Measurements from ENCODE around the gene SOX15.
"Not testable (repeated sequence)": the region's sequence is repeated elsewhere in the genome, so short reads cannot be mapped to it uniquely, and the experiment has no call there.

SOX15 gene

GRCh38 chr17:7589891-7590691 is at the start of gene SOX15:
TSS of gene SOX15 (minus strand) at chr17:7590094. CDS start at chr17:7589676, 418 bp downstream.
- no peak for DNase-seq

DNA sequence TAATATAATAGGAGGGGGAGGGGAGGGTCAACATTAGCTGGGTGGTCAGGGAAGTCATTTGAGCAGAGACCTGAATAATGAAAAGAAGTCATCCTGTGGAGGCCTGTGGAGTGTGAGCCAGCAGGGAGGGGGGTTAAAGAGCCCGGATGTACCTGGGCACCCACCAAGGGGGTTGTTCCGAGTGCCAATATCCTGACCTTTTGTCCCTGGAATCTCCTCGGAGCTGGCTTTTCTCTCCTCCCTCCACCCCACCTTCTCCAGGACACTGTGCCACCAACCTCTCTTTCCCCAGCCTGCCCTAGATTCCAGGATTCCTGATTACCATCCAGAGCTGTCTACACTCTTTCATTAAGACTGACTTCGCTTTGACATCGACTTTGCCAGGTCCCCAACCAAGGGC is 46.3 kb upstream of the SOX15 start:
- no peak for DNase-seq

DNA sequence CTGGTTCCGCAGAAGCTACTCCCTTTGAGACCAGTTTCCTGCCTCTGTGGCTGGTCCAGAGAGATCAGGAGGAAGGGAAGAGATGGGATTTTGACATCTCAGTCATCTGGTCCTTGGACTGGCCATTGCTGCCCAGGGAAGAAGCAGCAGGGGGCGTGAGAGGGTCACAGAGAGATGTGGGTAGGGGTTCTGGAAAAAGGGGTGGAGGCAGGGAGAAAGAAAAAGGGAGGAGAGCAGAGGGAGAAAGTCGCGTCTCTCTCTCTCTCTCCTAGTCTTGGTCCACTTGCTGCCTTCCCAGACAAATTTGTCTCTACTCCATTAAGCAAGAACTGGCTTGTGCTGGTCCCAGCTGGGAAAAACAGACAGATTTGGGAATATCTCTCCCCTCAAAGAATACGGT is 44.5 kb upstream of the SOX15 start:
- DNase-seq: peak; percentile 52

- DNase-seq: no peak
Measured at GRCh38 chr17:7633093-7633492, 43.2 kb upstream of the SOX15 start.

DNA sequence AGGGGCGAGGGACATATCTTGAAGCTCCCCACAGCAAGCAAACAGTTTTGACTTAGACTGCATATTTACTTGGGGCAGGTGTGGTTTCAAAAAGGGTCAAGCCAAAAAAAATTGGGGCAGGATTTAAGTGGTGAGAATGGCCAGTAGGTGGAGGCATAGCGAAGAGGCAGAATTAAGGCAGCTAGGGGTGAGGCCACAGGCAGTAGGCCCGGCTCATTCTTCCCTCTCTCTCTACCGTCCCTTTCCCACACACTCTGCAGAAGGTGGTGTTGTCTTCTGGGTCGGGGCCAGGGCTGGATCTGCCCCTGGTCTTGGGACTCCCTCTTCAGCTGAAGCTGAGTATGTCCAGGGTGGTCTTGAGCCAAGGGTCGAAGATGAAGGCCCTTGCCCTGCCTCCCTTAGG is 42.6 kb upstream of the SOX15 start:
- DNase-seq: no peak

DNA sequence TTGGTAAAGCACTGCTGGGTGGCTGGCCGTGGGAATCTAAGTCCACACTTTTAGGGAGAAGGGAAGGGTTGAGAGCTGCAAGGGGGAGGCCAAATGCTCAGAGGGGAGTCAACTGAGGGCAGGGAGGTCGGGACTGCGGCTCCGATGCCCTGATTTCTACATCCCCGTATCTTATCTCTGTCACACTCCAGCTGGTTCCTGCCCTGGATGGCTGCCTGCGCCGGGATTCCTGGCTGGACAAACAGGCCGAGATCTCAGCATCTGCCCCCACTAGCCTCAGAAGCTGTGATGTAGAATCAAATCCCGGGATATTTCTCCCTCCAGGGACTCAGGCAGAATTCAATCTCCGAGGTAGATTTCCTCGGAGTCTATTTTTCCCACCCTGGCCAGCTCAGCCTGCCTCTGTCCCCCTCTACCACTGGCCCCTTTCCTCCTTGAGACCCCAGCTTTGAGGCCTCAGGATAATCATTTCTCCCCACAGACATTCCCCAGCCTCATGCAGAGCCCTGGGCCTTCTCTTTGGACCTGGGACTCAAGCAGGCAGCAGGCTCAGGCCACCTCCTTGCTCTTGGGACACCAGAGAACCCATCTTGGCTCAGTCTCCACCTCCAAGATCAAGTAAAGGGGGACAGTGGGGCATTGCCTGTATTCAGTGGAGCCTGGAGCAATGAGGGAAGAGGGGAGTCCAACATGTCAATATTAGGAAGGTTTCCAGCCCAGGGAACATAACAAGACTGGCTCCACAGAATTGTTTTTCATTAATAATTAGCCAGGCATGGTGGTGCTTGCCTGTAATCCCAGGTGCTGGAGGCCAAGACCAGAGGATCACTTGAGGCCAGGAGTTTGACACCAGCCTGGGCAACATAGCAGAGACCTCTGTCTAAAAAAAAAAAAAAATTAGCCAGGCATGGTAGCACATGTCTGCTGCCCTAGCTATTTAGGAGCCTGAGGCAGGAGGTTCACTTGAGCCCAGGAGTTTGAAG is 41.8 kb upstream of the SOX15 start:
- DNase-seq: no peak

GRCh38 chr17:7629939-7630571 is 40.2 kb upstream of the SOX15 start, which contains the start of gene SHBG:
TSS of gene SHBG (plus strand) at chr17:7630135. CDS start at chr17:7630173, 38 bp downstream.
- DNase-seq: no peak

DNA sequence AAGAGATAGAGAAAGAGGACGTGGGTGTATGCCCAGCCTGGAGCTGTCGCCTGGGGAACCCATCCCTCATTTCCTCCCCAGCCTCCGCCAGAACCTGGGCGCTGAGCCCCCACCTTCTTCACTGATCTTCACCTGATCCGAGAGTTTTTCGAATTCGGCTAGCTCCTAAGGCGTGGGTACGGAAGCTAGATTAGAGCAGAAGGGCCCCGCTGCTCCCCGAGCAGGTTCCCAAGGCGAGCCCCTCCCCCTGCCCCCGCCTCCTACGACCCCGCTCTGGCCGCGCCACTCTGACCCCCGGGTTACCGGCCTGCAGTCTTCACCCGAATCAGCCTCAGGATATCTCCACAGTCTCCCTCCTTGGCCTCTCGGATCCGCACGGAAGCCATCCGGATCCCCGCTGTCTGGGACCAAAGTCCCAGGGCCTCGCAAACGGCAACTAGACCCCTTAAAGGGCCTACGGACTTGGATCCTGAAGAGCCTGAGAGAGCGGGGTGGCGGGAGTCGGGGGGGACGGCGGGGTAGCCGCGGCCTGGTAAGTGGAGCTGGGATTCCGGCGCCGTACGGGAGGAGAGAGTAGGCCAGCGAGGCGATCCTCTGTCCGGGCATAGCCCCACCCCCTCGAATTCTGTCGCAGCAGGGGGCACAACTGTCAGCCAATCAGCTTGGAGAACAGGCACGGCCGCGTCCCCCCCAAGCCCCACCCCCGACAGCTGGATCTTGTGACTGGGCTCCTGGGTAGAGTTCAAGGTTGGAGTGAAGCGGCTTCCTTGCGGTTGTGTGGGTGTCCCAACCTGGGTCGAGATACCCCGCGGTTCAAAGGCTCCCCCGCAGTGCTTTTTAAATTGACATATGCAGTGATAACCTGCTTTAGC is 37.6 kb upstream of the SOX15 start, which contains the start of gene SAT2:
Gene SAT2 (minus strand): TSS at position 572 of the 872 bp plus-strand sequence. CDS start 186 bp downstream, at position 386.
- peak; percentile 88 for DNase-seq

DNA sequence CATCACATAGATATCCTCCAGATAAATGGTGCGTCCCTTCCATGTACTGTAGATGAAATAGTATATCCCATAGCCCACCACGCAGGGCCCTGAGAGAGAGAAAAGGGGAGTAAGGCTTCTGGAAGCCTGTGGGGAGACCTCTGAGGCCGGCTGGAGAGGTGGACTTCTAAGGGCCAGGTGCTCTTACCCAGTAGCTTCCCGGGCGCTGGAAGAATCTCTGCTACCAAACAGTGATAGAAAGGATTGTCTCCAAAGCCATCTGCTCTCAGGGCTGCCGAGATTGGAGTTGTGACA is 37.0 kb upstream of the SOX15 start:
- DNase-seq: no peak

DNA sequence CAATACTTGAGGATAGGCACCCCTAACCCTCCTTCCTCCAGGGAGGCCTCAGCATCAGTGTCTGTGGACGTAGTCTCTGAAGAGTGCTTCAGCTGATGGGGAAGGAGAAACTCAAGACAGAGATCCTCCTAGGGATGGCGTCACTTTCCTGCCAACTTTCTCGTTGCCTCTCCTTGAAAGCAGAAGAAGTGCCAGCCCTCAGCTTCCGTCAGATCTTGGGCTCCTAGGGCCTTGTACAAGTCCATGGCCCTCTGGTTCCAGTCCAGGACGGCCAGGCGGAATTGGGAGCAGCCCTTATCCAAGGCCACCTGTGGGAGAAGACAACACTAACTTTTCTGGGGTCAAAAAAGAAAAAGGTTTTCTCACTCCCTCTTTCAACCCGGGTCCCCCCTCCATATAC is 36.4 kb upstream of the SOX15 start:
- DNase-seq: no peak

DNA sequence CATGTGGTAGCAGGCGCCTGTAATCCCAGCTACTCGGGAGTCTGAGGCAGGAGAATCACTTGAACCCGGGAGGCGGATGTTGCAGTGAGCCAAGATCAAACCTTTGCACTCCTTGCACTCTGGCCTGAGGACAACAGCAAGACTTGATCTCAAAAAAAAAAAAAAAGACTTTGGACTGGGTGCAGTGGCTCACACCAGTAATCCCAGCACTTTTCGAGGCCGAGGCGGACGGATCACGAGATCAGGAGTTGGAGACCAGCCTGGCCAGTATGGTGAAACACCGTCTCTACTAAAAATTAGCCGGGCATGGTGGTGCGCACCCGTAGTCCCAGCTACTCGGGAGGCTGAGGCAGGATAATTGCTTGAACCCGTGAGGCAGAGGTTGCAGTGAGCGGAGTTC is 35.9 kb upstream of the SOX15 start:
- not testable (repeated sequence) for DNase-seq

DNA sequence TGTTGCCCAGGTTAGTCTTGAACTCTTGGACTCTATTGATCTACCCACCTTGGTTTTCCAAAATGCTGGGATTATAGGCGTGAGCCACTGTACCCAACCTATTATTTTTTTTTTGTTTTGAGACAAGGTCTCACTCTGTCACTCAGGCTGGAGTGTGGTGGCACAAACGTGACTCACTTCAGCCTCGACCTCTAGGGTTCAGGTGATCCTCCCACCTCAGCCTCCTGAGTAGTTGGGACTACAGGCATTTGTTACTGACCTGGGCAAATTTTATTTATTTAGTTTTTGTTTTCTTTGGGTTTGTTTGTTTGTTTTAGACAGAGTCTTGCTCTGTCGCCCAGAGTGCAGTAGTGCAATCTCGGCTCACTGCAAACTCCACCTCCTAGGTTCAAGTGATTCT is 33.8 kb upstream of the SOX15 start:
- no peak for DNase-seq

GRCh38 chr17:7620835-7621234 is 30.9 kb upstream of the SOX15 start:
- no peak for DNase-seq

DNA sequence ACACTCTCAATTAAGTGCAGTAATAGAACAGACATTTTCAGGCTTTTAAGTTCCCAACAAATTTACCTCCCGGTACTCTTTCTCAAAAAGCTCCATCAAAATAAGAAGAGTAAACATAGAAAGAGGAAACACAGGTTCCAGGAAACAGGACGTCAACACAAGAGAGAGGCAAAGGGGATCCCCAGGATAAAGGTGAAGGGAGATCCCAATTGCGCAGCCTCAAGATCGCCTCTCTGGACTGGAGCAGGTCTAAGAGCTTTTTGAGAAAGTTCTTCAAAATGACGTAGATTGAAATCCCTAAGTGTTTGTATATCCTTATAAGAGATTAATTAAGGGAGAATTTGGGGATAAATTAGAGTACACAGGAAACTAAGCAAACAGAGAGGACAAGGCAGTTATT is 28.7 kb upstream of the SOX15 start:
- DNase-seq: no peak

GRCh38 chr17:7615265-7615747 is 25.4 kb upstream of the SOX15 start:
- no peak for DNase-seq

GRCh38 chr17:7614425-7615264 is 24.8 kb upstream of the SOX15 start, which contains the start of gene FXR2:
TSS of gene FXR2 (minus strand) at chr17:7614897. CDS start at chr17:7614532, 365 bp downstream.
- peak; percentile 99 for DNase-seq

DNA sequence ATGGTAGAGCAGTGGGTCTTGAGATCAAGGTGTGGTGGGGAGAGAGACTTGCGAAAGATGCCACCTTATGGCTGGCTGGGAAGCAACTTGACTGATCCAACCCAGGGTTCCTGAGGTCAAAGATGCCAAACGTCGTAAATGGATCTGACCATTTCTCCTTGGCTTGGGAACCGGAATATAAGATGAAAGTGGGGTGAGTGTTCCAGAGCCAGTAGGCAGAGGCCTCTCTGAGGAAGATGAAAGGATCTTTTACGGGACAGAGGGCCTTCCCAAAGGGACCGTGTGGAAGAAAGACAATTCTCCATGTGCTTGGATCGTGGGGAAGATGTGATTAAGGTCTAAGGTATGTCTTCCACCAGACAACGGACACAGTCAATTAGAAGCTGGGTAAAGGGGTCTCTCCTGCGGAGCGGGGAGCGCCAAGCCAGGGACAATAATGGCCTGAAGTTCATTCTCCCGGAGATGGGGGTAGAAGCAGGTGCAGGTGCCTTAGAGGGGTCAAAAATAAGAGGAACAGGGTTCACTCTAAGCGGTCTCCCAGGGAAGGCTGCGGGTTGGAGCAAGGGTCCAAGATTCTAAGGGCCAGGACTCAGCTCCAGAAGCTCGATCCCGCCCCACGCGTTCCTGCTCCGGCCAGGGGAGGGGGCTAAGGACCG is 24.0 kb upstream of the SOX15 start:
- DNase-seq: no peak

GRCh38 chr17:7612294-7612640 is 22.4 kb upstream of the SOX15 start:
- DNase-seq: no peak

- DNase-seq: no peak
Measured at GRCh38 chr17:7611635-7612293, 21.9 kb upstream of the SOX15 start.

- no peak for DNase-seq
Measured at GRCh38 chr17:7610641-7611040, 20.7 kb upstream of the SOX15 start.
